ENCODE data around the gene CNIH3. TPM values are rescaled to one million over a fixed set of nuclear protein-coding genes. Genes with fewer than 3 reads are reported as not detected.

Gene CNIH3
- total and polyA plus RNA-seq, 2 donors (not counting 3 experiments of a cell fraction or from before 2014, with no cell fraction given), result 1.3 to 2.5 TPM

DNA sequence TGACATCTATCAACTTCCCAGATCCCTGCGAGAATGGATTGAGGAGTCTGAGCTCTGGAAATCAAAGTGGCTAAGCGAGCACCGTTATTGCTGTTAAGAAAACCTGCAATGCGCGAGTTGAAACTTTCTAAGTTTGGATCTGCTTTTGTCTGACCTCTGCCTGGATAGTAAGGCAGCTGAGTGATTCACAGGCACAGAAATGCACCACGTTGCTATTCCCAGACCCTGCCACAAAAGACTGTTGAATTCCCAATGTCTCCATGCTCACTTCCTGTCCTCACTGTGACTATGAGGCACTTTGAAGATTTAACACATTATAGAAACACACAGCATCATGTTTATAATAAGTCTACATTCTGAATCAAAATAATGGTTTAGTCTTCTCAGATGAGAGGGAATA lies 27.1 kb upstream of the CNIH3 start:
- H3K4me2 ChIP-seq (ENCODE audit: insufficient read depth, low read length), result no peak overlapping the region
- BruUV-seq (replicated peaks), result no TSS peak
- H3K9ac ChIP-seq (replicated peaks; ENCODE audit: extremely low read depth, insufficient read depth, low read length), result no peak overlapping the region
- no peaks in the 10 kb centered on the region for H3K9me3 ChIP-seq (replicated peaks; ENCODE audit: control insufficient read depth, insufficient read depth, low read length)
- H2AFZ ChIP-seq (ENCODE audit: low read depth, low read length), result no peak overlapping the region
- no peaks in the 10 kb centered on the region for H4K20me1 ChIP-seq (replicated peaks; ENCODE audit: control insufficient read depth, extremely low read depth, insufficient read depth, low read length)
- H3K36me3 ChIP-seq (ENCODE audit: control insufficient read depth in 2 of 2, extremely low read depth in 1 of 2, insufficient read depth in 2 of 2, low read length in 2 of 2), result no peaks in the 10 kb centered on the region
- TF ChIP-seq JUN (IDR thresholded peaks at IDR 0.05; ENCODE audit: borderline replicate concordance, insufficient read depth, insufficient read length, low read depth) (no peak), POLR2AphosphoS5 (IDR thresholded peaks at IDR 0.05; ENCODE audit: insufficient read depth, low read depth, low read length) (no peak), POLR2A (IDR thresholded peaks at IDR 0.05; ENCODE audit: low read depth, low read length) (no peak), MYC (IDR thresholded peaks at IDR 0.05; ENCODE audit: low read depth, low read length) (no peak), GATA2 (IDR thresholded peaks at IDR 0.05; ENCODE audit: insufficient read depth, insufficient read length, low read depth, low read length) (no peak), EZH2 (IDR thresholded peaks at IDR 0.05; ENCODE audit: borderline replicate concordance, low read depth, low read length, severe bottlenecking) (no peak)
- TF ChIP-seq, protein P1, sequence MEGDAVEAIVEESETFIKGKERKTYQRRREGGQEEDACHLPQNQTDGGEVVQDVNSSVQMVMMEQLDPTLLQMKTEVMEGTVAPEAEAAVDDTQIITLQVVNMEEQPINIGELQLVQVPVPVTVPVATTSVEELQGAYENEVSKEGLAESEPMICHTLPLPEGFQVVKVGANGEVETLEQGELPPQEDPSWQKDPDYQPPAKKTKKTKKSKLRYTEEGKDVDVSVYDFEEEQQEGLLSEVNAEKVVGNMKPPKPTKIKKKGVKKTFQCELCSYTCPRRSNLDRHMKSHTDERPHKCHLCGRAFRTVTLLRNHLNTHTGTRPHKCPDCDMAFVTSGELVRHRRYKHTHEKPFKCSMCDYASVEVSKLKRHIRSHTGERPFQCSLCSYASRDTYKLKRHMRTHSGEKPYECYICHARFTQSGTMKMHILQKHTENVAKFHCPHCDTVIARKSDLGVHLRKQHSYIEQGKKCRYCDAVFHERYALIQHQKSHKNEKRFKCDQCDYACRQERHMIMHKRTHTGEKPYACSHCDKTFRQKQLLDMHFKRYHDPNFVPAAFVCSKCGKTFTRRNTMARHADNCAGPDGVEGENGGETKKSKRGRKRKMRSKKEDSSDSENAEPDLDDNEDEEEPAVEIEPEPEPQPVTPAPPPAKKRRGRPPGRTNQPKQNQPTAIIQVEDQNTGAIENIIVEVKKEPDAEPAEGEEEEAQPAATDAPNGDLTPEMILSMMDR (IDR thresholded peaks at IDR 0.05; ENCODE audit: extremely low read depth in 1 of 2, insufficient read depth in 1 of 2, low read depth in 1 of 2, low read length in 2 of 2), result no peak
- TF ChIP-seq, protein P2, sequence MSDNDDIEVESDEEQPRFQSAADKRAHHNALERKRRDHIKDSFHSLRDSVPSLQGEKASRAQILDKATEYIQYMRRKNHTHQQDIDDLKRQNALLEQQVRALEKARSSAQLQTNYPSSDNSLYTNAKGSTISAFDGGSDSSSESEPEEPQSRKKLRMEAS (IDR thresholded peaks at IDR 0.05; ENCODE audit: insufficient read depth, insufficient read length), result no peak
- no peaks in the 10 kb centered on the region for H3K79me2 ChIP-seq (ENCODE audit: control insufficient read depth, insufficient read depth, low read length)
- no peaks in the 10 kb centered on the region for H3K4me1 ChIP-seq (ENCODE audit: control insufficient read depth, extremely low read depth, insufficient read depth, low read length)
- intact Hi-C loops (cut with micrococcal nuclease) (no loop called here), dilution Hi-C loops (cut with MboI; ENCODE audit: extremely low pct_ligation_motif_present, low sequenced_read_pairs) (no loop called here)
- H3K9me1 ChIP-seq (replicated peaks; ENCODE audit: control insufficient read depth, extremely low read depth, insufficient read depth, low read length), result no peaks in the 10 kb centered on the region
- POLR2A ChIA-PET, result no interaction called here
- CTCF ChIA-PET, result interaction anchor here (0.9 to 1.2 kb wide), 3 partner anchors 18 to 63 kb away, joined by 3 to 4 read pairs (median 3); no protein-coding TSS in a partner anchor
- no peak for FAIRE-seq
- no peaks in the 10 kb centered on the region for H3K27me3 ChIP-seq (ENCODE audit: control insufficient read depth in 2 of 2, insufficient read depth in 2 of 2, low read length in 2 of 2)
- no peak for DNase-seq (ENCODE audit: low read depth, low spot score)
- H3K27ac ChIP-seq (ENCODE audit: insufficient read depth, low read depth, low read length), result no peak overlapping the region
- H3K4me3 ChIP-seq (replicated peaks in 1 of 3; ENCODE audit: insufficient read depth in 1 of 3, low read depth in 1 of 3, low read length in 3 of 3), result no peak overlapping the region

All from endothelial cell of umbilical vein (primary cell).